Neural progenitor cell (in vitro differentiated cells): ENCODE results near the gene TMEM203. TPM values are rescaled to one million over a fixed set of nuclear protein-coding genes. Genes with fewer than 3 reads are reported as not detected.
A peak's percentile ranks its signal among the peaks of the same experiment; 100 is the strongest.

Experiments
- DNase-seq: peaks from one replicate; pipeline ENCODE4 v3.0.0-alpha.2; 2016; ENCODE audit warnings: low spot score
- H2AFZ ChIP-seq: fragments of 200-600 bp; sonication (generic); replicated peaks from 2 replicates; pipeline ENCODE4 v1.6.1; 2016; ENCODE audit warnings: antibody characterized with exemption
- H3F3A ChIP-seq: fragments of 200-600 bp; sonication (generic); 2 replicates; pipeline ENCODE4 v1.6.1; 2016; ENCODE audit warnings: antibody characterized with exemption, low read depth
- H3K27ac ChIP-seq: fragments of 200-600 bp; sonication (generic); 2 replicates; pipeline ENCODE4 v1.5.1; 2016; ENCODE audit warnings: mild to moderate bottlenecking
- H3K27me3 ChIP-seq: fragments of 200-600 bp; sonication (generic); 2 replicates; pipeline ENCODE4 v1.6.1; 2016; ENCODE audit warnings: mild to moderate bottlenecking, moderate library complexity
- H3K36me3 ChIP-seq: fragments of 200-600 bp; sonication (generic); 2 replicates; pipeline ENCODE4 v1.5.1; 2016
- H3K4me1 ChIP-seq: fragments of 200-600 bp; sonication (generic); 2 replicates; pipeline ENCODE4 v1.6.1; 2016; ENCODE audit warnings: mixed run types
- H3K4me2 ChIP-seq: fragments of 200-600 bp; sonication (generic); 2 replicates; pipeline ENCODE4 v1.6.1; 2016
- H3K4me3 ChIP-seq: fragments of 200-600 bp; sonication (generic); 2 replicates; pipeline ENCODE4 v1.5.1; 2016
- H3K79me2 ChIP-seq: fragments of 200-600 bp; sonication (generic); 2 replicates; pipeline ENCODE4 v1.6.1; 2016; ENCODE audit warnings: low read depth
- H3K9ac ChIP-seq: fragments of 200-600 bp; sonication (generic); 2 replicates; pipeline ENCODE4 v1.6.1; 2016
- H3K9me3 ChIP-seq: fragments of 200-600 bp; sonication (generic); 2 replicates; pipeline ENCODE4 v1.5.1; 2016; ENCODE audit warnings: low read depth
- H4K20me1 ChIP-seq: fragments of 200-600 bp; sonication (generic); 2 replicates; pipeline ENCODE4 v1.6.1; 2016; ENCODE audit warnings: low read depth
- H3K27ac Mint-ChIP-seq: 3 replicates; pipeline ENCODE4 v1.8.0; 2021; ENCODE audit warnings: mixed read lengths
- H3K27me3 Mint-ChIP-seq: 2 replicates; pipeline ENCODE4 v1.8.0; 2022; ENCODE audit warnings: low read depth, mild to moderate bottlenecking, inconsistent platforms, moderate library complexity, mixed read lengths; ENCODE audit not compliant: insufficient read depth
- H3K36me3 Mint-ChIP-seq: 3 replicates; pipeline ENCODE4 v1.8.0; 2021; ENCODE audit warnings: mixed read lengths
- H3K4me1 Mint-ChIP-seq: 3 replicates; pipeline ENCODE4 v1.8.0; 2021; ENCODE audit warnings: mixed read lengths
- H3K4me3 Mint-ChIP-seq: 3 replicates; pipeline ENCODE4 v1.8.0; 2021; ENCODE audit warnings: mild to moderate bottlenecking, moderate library complexity, mixed read lengths
- H3K9me3 Mint-ChIP-seq: 3 replicates; pipeline ENCODE4 v1.8.0; 2020; ENCODE audit warnings: mixed read lengths
- CTCF ChIP-seq: fragments of 200-600 bp; sonication (generic); IDR thresholded peaks from 2 replicates; pipeline ENCODE4 v1.5.1; 2017; ENCODE audit warnings: antibody characterized with exemption, mild to moderate bottlenecking
- EZH2 ChIP-seq: fragments of 200-600 bp; sonication (generic); IDR thresholded peaks from 2 replicates; pipeline ENCODE4 v1.6.1; 2017; ENCODE audit warnings: antibody characterized with exemption, mild to moderate bottlenecking, moderate library complexity
- EZH2phosphoT487 ChIP-seq: fragments of 200-600 bp; sonication (generic); IDR thresholded peaks from 2 replicates; pipeline ENCODE4 v1.6.1; 2017; ENCODE audit warnings: antibody characterized with exemption
- total RNA-seq: library from RNA; depleted of rRNA; stranded (reverse); fragments of >200 nt; gene quantifications from 2 replicates; pipeline ENCODE4 v1.2.3, GENCODE V29; 2015; ENCODE audit warnings: low replicate concordance

Gene TMEM203
- total RNA-seq, 1 donor from 2014 or later = 21.6 TPM

DNA sequence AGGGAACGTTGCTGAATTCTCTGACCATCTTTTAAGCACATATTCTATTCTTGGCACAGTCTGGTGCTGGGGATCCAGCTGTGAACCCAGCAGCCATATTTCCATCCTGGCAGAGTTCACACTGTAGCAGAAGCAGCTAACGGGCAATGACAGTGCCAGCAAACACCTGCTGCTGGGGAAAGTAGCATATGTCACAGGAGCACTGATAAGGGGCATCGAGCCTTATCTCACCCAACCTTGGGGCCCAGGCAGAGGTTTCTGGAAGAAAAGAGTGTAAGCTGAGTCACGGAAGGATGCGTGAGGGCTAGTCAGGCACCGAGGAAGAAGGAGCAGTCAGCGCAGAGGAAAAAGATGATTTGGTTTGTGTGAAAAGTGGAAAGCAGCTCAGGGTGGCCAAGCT is 1.2 kb upstream of the TMEM203 start:
- peaks cover 29% of the 10 kb centered on the region for H3K4me1 Mint-ChIP-seq
- no peak for DNase-seq
- Histone ChIP-seq H3K27ac (no peak overlapping the region), H2AFZ (no peak overlapping the region), H3K4me1 (peaks cover 18% of the 10 kb centered on the region), H3K9me3 (no peaks in the 10 kb centered on the region), H3K9ac (peak overlapping the region; percentile 97), H3K4me3 (peak overlapping the region; percentile 100), H3K36me3 (no peaks in the 10 kb centered on the region), H4K20me1 (peaks cover 20% of the 10 kb centered on the region), H3K27me3 (no peaks in the 10 kb centered on the region), H3K79me2 (peaks cover 53% of the 10 kb centered on the region), H3F3A (peaks cover 27% of the 10 kb centered on the region), H3K4me2 (peak overlapping the region; percentile 97)
- H3K36me3 Mint-ChIP-seq = peaks cover 12% of the 10 kb centered on the region
- TF ChIP-seq EZH2phosphoT487 (no peak), CTCF (no peak), EZH2 (no peak)
- H3K9me3 Mint-ChIP-seq = no peaks in the 10 kb centered on the region
- peak overlapping the region; percentile 97 for H3K4me3 Mint-ChIP-seq
- peaks cover 17% of the 10 kb centered on the region for H3K27me3 Mint-ChIP-seq
- no peak overlapping the region for H3K27ac Mint-ChIP-seq

- Mint-ChIP-seq H3K9me3 (no peaks in the 10 kb centered on the region), H3K27ac (no peak overlapping the region), H3K27me3 (peaks cover 17% of the 10 kb centered on the region), H3K36me3 (peaks cover 11% of the 10 kb centered on the region), H3K4me1 (peaks cover 31% of the 10 kb centered on the region), H3K4me3 (peak overlapping the region; percentile 97)
- no peak for DNase-seq
- Histone ChIP-seq H3K79me2 (peaks cover 54% of the 10 kb centered on the region), H3K9me3 (no peaks in the 10 kb centered on the region), H3K9ac (peak overlapping the region; percentile 97), H3K4me1 (peaks cover 22% of the 10 kb centered on the region), H4K20me1 (peaks cover 26% of the 10 kb centered on the region), H3K4me3 (peak overlapping the region; percentile 100), H2AFZ (no peak overlapping the region), H3F3A (peaks cover 34% of the 10 kb centered on the region), H3K4me2 (peak overlapping the region; percentile 97), H3K27me3 (peaks cover 2% of the 10 kb centered on the region), H3K27ac (no peak overlapping the region), H3K36me3 (no peaks in the 10 kb centered on the region)
- TF ChIP-seq CTCF (no peak), EZH2 (no peak), EZH2phosphoT487 (no peak)
Observed at GRCh38 chr9:137204731-137205125, 720 bp downstream of the TMEM203 start.

DNA sequence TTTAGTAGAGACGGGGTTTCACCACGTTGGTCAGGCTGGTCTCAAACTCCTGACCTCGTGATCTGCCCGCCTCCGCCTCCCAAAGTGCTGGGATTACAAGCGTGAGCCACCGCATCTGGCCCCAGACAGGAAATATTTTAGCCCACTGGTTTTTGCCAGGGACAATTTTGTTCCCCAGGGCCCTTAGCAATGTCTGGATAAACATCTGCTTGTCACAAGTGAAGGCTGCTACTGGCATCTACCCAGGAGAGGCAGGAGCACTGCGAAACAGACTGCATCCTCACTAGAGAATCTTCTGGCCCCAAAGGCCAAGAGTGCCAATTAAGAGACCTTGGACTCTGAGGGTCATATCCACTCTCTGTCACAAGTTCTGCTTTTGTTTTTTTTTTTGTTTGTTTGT is 2.5 kb downstream of the TMEM203 start:
- Histone ChIP-seq H3K27ac (no peak overlapping the region), H3K36me3 (no peaks in the 10 kb centered on the region), H4K20me1 (peaks cover 44% of the 10 kb centered on the region), H3K4me3 (no peak overlapping the region), H3K9me3 (no peaks in the 10 kb centered on the region), H2AFZ (no peak overlapping the region), H3K79me2 (peaks cover 71% of the 10 kb centered on the region), H3K27me3 (peaks cover 7% of the 10 kb centered on the region), H3F3A (peaks cover 34% of the 10 kb centered on the region), H3K4me2 (no peak overlapping the region), H3K9ac (no peak overlapping the region), H3K4me1 (peaks cover 27% of the 10 kb centered on the region)
- no peaks in the 10 kb centered on the region for H3K9me3 Mint-ChIP-seq
- peaks cover 7% of the 10 kb centered on the region for H3K36me3 Mint-ChIP-seq
- DNase-seq = no peak
- H3K4me1 Mint-ChIP-seq = peaks cover 34% of the 10 kb centered on the region
- peaks cover 15% of the 10 kb centered on the region for H3K27me3 Mint-ChIP-seq
- peak overlapping the region; percentile 97 for H3K4me3 Mint-ChIP-seq
- H3K27ac Mint-ChIP-seq = no peak overlapping the region
- TF ChIP-seq EZH2phosphoT487 (no peak), EZH2 (no peak), CTCF (no peak)
